Transverse colon (tissue), 4 donors: ENCODE data around the gene SPP1. TPM values are rescaled to one million over a fixed set of nuclear protein-coding genes. Genes with fewer than 3 reads are reported as not detected.

ENCODE experiments used
- DNase-seq: peaks from one replicate; pipeline ENCODE4 v3.0.0-alpha.2; 2019
- H3K27ac ChIP-seq, 4 donors: fragments of 200-600 bp; sonication (generic); 2 replicates each; pipeline ENCODE4 v1.5.1; 2016 to 2018; ENCODE audit warnings: inconsistent platforms in 4 of 4
- H3K27me3 ChIP-seq: fragments of 200-600 bp; sonication (generic); 2 replicates; pipeline ENCODE4 v1.5.1; 2017; ENCODE audit warnings: inconsistent platforms
- H3K36me3 ChIP-seq, 4 donors: fragments of 200-600 bp; sonication (generic); 2 replicates each; pipeline ENCODE4 v1.5.1; 2017 to 2019; ENCODE audit warnings: inconsistent platforms in 4 of 4
- H3K4me1 ChIP-seq, 4 donors: fragments of 200-600 bp; sonication (generic); 2 replicates each; pipeline ENCODE4 v1.5.1; 2017 to 2020; ENCODE audit warnings: inconsistent platforms in 4 of 4
- H3K4me3 ChIP-seq, 4 donors: fragments of 200-600 bp; sonication (generic); 1 replicate in 1 of 4; 2 replicates in 3 of 4; pipeline versions ENCODE4 v1.5.1 to v1.6.1; 2017 to 2019; ENCODE audit warnings: inconsistent platforms in 4 of 4
- H3K9me3 ChIP-seq, 2 donors: fragments of 200-600 bp; sonication (generic); 2 replicates each; pipeline ENCODE4 v1.5.1; 2017 to 2019; ENCODE audit warnings: inconsistent platforms in 2 of 2
- CTCF ChIP-seq, 5 experiments: fragments of 200-600 bp in 3 of 5; fragments of 450-650 bp in 2 of 5; sonication (generic) in 3 of 5; IDR thresholded peaks; 1 replicate in 2 of 5; 2 replicates in 3 of 5; pipeline ENCODE4 v1.5.1; 2016 to 2017; ENCODE audit warnings: antibody characterized with exemption in 5 of 5, inconsistent platforms in 3 of 5, mild to moderate bottlenecking in 2 of 5, moderate library complexity in 1 of 5
- EP300 ChIP-seq: sonication (generic); formaldehyde crosslinking; IDR thresholded peaks from one replicate; pipeline ENCODE4 v1.6.1; 2017; ENCODE audit warnings: antibody characterized with exemption, low read depth
- POLR2A ChIP-seq: fragments of 450-650 bp; IDR thresholded peaks from one replicate; pipeline ENCODE4 v1.6.1; 2016; ENCODE audit warnings: antibody characterized with exemption, mild to moderate bottlenecking, moderate library complexity
- POLR2AphosphoS5 ChIP-seq, 3 donors: sonication (generic); formaldehyde crosslinking; IDR thresholded peaks; one replicate each; pipeline ENCODE4 v1.6.1; 2016; ENCODE audit warnings: antibody characterized with exemption in 3 of 3
- WGBS, 2 donors: methylation state at CpG; one replicate each; pipeline ENCODE4 v1.1.5; 2018; ENCODE audit warnings: low coverage in 1 of 2; 5-methylcytosine and 5-hydroxymethylcytosine counted together
- in situ Hi-C, 4 donors: fragments of 200-750 bp; cut with MboI; loops; one replicate each; pipeline versions ENCODE4 v1.15.0 to v1.15.1; 2017; ENCODE audit warnings: low sequenced_read_pairs in 3 of 4, low pct_ligation_motif_present in 1 of 4, low pct_unique_long_range_greater_than_20kb in 1 of 4
- intact Hi-C: fragments of 100-400 bp; cut with DNase I; formaldehyde crosslinking; loops from one replicate; pipeline ENCODE4 v1.15.1; 2023; ENCODE audit warnings: low total_unique reads
- total RNA-seq, 4 donors: library from RNA; depleted of rRNA; stranded (reverse); fragments of >200 nt; gene quantifications; one replicate each; pipeline ENCODE4 v1.1.0, GENCODE V29; 2016

SPP1 gene
- total RNA-seq, 4 donors from 2014 or later, result 5.6 to 23.5 (median 13.7) TPM

GRCh38 chr4:87947381-87948160, 27.9 kb upstream of the SPP1 start:
- no peaks in the 10 kb centered on the region for H3K36me3 ChIP-seq
- no peaks in the 10 kb centered on the region for H3K27me3 ChIP-seq
- no peak for TF ChIP-seq POLR2A
- no peak for TF ChIP-seq CTCF (IDR thresholded peaks at IDR 0.05)
- TF ChIP-seq EP300, result no peak
- no peak for TF ChIP-seq POLR2AphosphoS5 (IDR thresholded peaks at IDR 0.05)
- intact Hi-C loops, result no loop called here
- no peak overlapping the region for H3K4me3 ChIP-seq
- H3K27ac ChIP-seq, result no peak overlapping the region
- H3K4me1 ChIP-seq, result peaks cover 0 to 8% (median 5%) of the 10 kb centered on the region in 4 donors
- no peak for DNase-seq
- 83 to 86% methylated on average over 1 to 6 of the region's 6 CpGs for WGBS, 2 donors
- in situ Hi-C loops, result no loop called here
- H3K9me3 ChIP-seq, result no peaks in the 10 kb centered on the region

- intact Hi-C loops, result no loop called here
- Histone ChIP-seq H3K36me3 (no peaks in the 10 kb centered on the region), H3K4me1 (peaks cover 0 to 8% (median 5%) of the 10 kb centered on the region in 4 donors), H3K27ac (no peak overlapping the region), H3K9me3 (no peaks in the 10 kb centered on the region), H3K4me3 (no peak overlapping the region), H3K27me3 (no peaks in the 10 kb centered on the region)
- in situ Hi-C loops, result no loop called here
- no peak for DNase-seq
- 14 to 50% methylated on average over 1 of the region's 1 CpG for WGBS, 2 donors
- no peak for TF ChIP-seq CTCF (IDR thresholded peaks at IDR 0.05)
- no peak for TF ChIP-seq POLR2A
- no peak for TF ChIP-seq POLR2AphosphoS5 (IDR thresholded peaks at IDR 0.05)
- no peak for TF ChIP-seq EP300
Measured at GRCh38 chr4:87949961-87950360, 25.6 kb upstream of the SPP1 start.

- Histone ChIP-seq H3K9me3 (no peaks in the 10 kb centered on the region), H3K4me3 (no peak overlapping the region), H3K36me3 (no peaks in the 10 kb centered on the region), H3K4me1 (peaks cover 0 to 8% (median 5%) of the 10 kb centered on the region in 4 donors), H3K27ac (no peak overlapping the region), H3K27me3 (no peaks in the 10 kb centered on the region)
- intact Hi-C loops (no loop called here), in situ Hi-C loops (no loop called here)
- TF ChIP-seq CTCF (IDR thresholded peaks at IDR 0.05) (no peak), POLR2A (no peak), EP300 (no peak), POLR2AphosphoS5 (IDR thresholded peaks at IDR 0.05) (no peak)
- DNase-seq, result no peak
Measured at GRCh38 chr4:87950493-87950892, 25.0 kb upstream of the SPP1 start.

- Histone ChIP-seq H3K27me3 (no peaks in the 10 kb centered on the region), H3K4me3 (no peak overlapping the region), H3K9me3 (no peaks in the 10 kb centered on the region), H3K36me3 (no peaks in the 10 kb centered on the region), H3K4me1 (peaks cover 0 to 8% (median 5%) of the 10 kb centered on the region in 4 donors), H3K27ac (no peak overlapping the region)
- no peak for DNase-seq
- WGBS, 2 donors, result 69 to 81% methylated on average over 3 of the region's 3 CpGs
- TF ChIP-seq POLR2AphosphoS5 (IDR thresholded peaks at IDR 0.05) (no peak), POLR2A (no peak), CTCF (IDR thresholded peaks at IDR 0.05) (no peak), EP300 (no peak)
- in situ Hi-C loops (no loop called here), intact Hi-C loops (no loop called here)
Measured at GRCh38 chr4:87950936-87951511, 24.5 kb upstream of the SPP1 start.
